RKO (cell line): Measurements from ENCODE around the gene CDK12.

ENCODE experiments used
- DNase-seq: peaks from one replicate; pipeline ENCODE4 v3.0.0-alpha.2; 2016; ENCODE audit warnings: low spot score

Gene CDK12

GRCh38 chr17:39582658-39583057, 121.4 kb downstream of the CDK12 start:
- DNase-seq: no peak
